ENCODE data around the gene CD14. TPM values are rescaled to one million over a fixed set of nuclear protein-coding genes. Genes with fewer than 3 reads are reported as not detected.
"Not testable (repeated sequence)": the region's sequence is repeated elsewhere in the genome, so short reads cannot be mapped to it uniquely, and the experiment has no call there.

The CD14 gene
- polyA plus RNA-seq, 1 experiment = 0.29 TPM

DNA sequence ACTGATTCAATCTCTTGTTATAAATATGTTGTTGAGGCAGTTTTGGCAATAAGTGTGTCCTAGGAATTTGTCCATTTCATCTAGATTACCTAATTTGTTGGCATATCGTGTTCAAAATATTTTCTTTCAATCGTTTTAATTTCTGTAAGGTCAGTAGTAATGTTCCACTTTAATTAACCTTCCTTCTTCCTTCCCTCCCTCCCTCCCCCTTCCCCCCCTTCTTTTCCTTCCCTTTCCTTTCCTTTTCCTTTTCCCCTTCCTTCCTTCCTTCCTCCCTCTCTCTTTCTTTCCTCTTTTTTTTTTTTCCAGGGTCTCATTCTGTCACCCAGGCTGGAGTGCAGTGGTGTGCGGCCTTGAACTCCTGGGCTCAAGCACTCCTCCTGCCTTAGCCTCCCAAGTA, 27.1 kb downstream of the CD14 start:
- no peak for DNase-seq (ENCODE audit: low read depth, low spot score)
- ChIA-PET POLR2A (interaction anchor here (0.7 kb wide), 1 partner anchor 156 kb away, joined by 3 read pairs; no protein-coding TSS in a partner anchor), CTCF (interaction anchor here (1.1 kb wide), 1 partner anchor 29 kb away, joined by 3 read pairs; no protein-coding TSS in a partner anchor)
- TF ChIP-seq, protein P1, sequence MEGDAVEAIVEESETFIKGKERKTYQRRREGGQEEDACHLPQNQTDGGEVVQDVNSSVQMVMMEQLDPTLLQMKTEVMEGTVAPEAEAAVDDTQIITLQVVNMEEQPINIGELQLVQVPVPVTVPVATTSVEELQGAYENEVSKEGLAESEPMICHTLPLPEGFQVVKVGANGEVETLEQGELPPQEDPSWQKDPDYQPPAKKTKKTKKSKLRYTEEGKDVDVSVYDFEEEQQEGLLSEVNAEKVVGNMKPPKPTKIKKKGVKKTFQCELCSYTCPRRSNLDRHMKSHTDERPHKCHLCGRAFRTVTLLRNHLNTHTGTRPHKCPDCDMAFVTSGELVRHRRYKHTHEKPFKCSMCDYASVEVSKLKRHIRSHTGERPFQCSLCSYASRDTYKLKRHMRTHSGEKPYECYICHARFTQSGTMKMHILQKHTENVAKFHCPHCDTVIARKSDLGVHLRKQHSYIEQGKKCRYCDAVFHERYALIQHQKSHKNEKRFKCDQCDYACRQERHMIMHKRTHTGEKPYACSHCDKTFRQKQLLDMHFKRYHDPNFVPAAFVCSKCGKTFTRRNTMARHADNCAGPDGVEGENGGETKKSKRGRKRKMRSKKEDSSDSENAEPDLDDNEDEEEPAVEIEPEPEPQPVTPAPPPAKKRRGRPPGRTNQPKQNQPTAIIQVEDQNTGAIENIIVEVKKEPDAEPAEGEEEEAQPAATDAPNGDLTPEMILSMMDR (IDR thresholded peaks at IDR 0.05; ENCODE audit: low read depth, low read length) = no peak
- H3K27me3 ChIP-seq (ENCODE audit: control insufficient read depth, insufficient read depth, low read length) = peaks cover 4% of the 10 kb centered on the region
- H3K27ac ChIP-seq (ENCODE audit: low read depth, low read length) = no peak overlapping the region
- no peaks in the 10 kb centered on the region for H3K9me3 ChIP-seq (ENCODE audit: control insufficient read depth, insufficient read depth, low read length)
- H3K4me3 ChIP-seq (ENCODE audit: low read depth, low read length) = no peak overlapping the region

DNA sequence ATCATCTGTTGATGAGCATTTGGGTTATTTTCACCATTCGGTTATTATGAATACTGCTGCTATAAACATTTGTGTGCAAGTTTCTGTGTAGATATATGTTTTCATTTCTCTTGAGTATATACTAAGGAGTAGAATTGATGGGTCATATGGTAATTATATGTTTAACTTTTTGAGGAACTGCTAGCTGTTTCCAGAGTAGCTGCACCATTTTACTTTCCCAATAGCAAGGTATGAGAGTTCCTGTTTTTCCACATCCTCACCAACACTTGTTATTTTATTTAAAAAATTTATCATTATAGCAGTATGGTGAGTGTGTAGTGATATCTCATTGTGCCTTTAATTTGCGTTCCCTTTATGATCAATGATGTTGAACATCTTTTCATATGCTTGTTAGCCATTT, 29.2 kb downstream of the CD14 start:
- Histone ChIP-seq H3K27ac (ENCODE audit: low read depth, low read length) (no peak overlapping the region), H3K27me3 (ENCODE audit: control insufficient read depth, insufficient read depth, low read length) (peaks cover 3% of the 10 kb centered on the region), H3K9me3 (ENCODE audit: control insufficient read depth, insufficient read depth, low read length) (no peaks in the 10 kb centered on the region), H3K4me3 (ENCODE audit: low read depth, low read length) (no peak overlapping the region)
- ChIA-PET CTCF (interaction anchor here (1.3 kb wide), 1 partner anchor 31 kb away, joined by 3 read pairs; no protein-coding TSS in a partner anchor), POLR2A (no interaction called here)
- no peak for DNase-seq (ENCODE audit: low read depth, low spot score)
- TF ChIP-seq, protein P1 (IDR thresholded peaks at IDR 0.05; ENCODE audit: low read depth, low read length) = no peak

DNA sequence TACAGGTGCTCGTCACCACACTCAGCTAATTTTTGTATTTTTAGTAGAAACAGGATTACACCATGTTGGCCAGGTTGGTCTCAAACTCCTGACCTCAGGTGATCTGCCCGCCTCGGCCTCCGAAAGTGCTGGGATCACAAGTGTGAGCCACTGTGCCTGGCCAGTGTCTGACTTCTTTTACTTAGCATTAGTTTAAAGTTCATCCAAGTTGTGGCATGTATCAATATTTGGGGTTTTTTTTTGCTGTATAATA, 29.6 kb downstream of the CD14 start:
- CTCF ChIA-PET = interaction anchor here (1.3 kb wide), 1 partner anchor 31 kb away, joined by 3 read pairs; no protein-coding TSS in a partner anchor
- H3K27ac ChIP-seq (ENCODE audit: low read depth, low read length); H3K4me3 ChIP-seq (ENCODE audit: low read depth, low read length); H3K27me3 ChIP-seq (ENCODE audit: control insufficient read depth, insufficient read depth, low read length); POLR2A ChIA-PET; DNase-seq (ENCODE audit: low read depth, low spot score); H3K9me3 ChIP-seq (ENCODE audit: control insufficient read depth, insufficient read depth, low read length): not testable (repeated sequence)

DNA sequence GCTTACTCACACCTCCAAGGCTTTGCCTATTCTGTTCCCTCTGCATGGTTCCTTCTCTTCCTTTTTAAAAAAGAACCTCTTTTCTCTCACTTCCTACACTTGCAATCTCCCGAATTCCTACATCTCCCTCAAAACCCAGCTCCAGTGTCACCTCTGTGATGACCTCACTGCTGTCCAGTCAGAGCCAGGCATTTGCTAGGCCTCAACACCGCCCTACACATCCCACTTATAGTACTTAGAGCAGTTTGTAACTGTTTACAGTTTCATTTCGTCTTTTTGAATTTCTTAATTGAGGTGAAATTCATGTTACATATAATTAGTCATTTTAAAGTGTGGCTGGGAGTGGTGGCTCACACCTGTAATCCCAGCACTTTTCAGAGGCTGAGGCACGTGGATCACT, 30.8 kb downstream of the CD14 start:
- Histone ChIP-seq H3K4me3 (ENCODE audit: low read depth, low read length) (no peak overlapping the region), H3K27me3 (ENCODE audit: control insufficient read depth, insufficient read depth, low read length) (peaks cover 3% of the 10 kb centered on the region), H3K27ac (ENCODE audit: low read depth, low read length) (no peak overlapping the region), H3K9me3 (ENCODE audit: control insufficient read depth, insufficient read depth, low read length) (no peaks in the 10 kb centered on the region)
- no peak for DNase-seq (ENCODE audit: low read depth, low spot score)
- TF ChIP-seq, protein P1 (IDR thresholded peaks at IDR 0.05; ENCODE audit: low read depth, low read length) = no peak
- POLR2A ChIA-PET = no interaction called here
- CTCF ChIA-PET = no interaction called here

DNA sequence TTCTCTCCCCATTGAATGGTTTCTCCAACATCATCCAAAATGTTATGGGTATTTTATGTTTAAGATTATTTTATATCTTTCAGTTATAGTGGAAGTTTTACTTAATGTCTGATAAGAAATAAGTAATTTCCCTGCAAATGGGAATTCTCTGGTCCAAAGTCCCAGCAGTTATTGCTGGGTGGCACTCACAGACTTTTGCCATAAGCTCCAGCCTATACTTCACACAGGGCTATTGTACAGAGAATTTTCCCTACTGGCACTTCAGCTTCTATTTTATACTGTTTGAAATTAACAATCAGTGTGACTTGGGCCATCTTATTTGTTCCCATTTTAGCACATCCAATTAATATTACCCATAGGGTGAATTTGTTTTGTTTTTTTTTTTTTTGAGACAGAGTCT, 32.9 kb downstream of the CD14 start:
- H3K9me3 ChIP-seq (ENCODE audit: control insufficient read depth, insufficient read depth, low read length) = no peaks in the 10 kb centered on the region
- no peak overlapping the region for H3K4me3 ChIP-seq (ENCODE audit: low read depth, low read length)
- ChIA-PET POLR2A (no interaction called here), CTCF (interaction anchor here (0.7 kb wide), 2 partner anchors 11 to 248 kb away, joined by 3 read pairs; no protein-coding TSS in a partner anchor)
- no peak overlapping the region for H3K27ac ChIP-seq (ENCODE audit: low read depth, low read length)
- DNase-seq (ENCODE audit: low read depth, low spot score) = no peak
- H3K27me3 ChIP-seq (ENCODE audit: control insufficient read depth, insufficient read depth, low read length) = peaks cover 9% of the 10 kb centered on the region
- TF ChIP-seq, protein P1 (IDR thresholded peaks at IDR 0.05; ENCODE audit: low read depth, low read length) = no peak

DNA sequence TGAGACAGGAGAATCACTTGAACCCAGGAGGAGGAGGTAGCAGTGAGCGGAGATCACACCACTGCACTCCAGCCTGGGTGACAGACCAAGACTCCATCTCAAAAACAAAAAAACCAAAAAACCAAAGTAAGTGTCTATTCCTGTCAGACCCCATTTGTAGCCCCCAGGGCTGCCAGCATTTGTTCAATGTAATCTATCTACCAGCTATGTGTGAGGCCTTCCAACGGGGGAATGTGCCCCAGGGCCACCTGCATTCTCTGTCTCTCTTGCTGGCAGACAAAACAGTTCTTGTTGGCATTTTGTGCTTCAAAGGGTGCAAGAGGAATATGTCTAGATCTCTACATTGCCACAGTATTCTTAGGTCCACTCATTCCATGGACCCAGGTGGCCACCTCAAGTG, 34.1 kb downstream of the CD14 start:
- Histone ChIP-seq H3K4me3 (ENCODE audit: low read depth, low read length) (no peak overlapping the region), H3K27me3 (ENCODE audit: control insufficient read depth, insufficient read depth, low read length) (peaks cover 10% of the 10 kb centered on the region), H3K27ac (ENCODE audit: low read depth, low read length) (no peak overlapping the region), H3K9me3 (ENCODE audit: control insufficient read depth, insufficient read depth, low read length) (no peaks in the 10 kb centered on the region)
- TF ChIP-seq, protein P1 (IDR thresholded peaks at IDR 0.05; ENCODE audit: low read depth, low read length) = no peak
- ChIA-PET POLR2A (no interaction called here), CTCF (no interaction called here)
- no peak for DNase-seq (ENCODE audit: low read depth, low spot score)

All from AG04450 (cell line).